Mesendoderm (in vitro differentiated cells): ENCODE measurements around the gene FLNB.

Source experiments
- DNase-seq: peaks from one replicate; pipeline ENCODE4 v3.0.0; 2013
- H2AK5ac ChIP-seq: 2 replicates; pipeline ENCODE4 v1.6.1; 2013; ENCODE audit warnings: low read length, inconsistent platforms
- H2BK120ac ChIP-seq: 2 replicates; pipeline ENCODE4 v1.6.1; 2013; ENCODE audit warnings: low read depth, mild to moderate bottlenecking, low read length, moderate library complexity, mixed read lengths
- H2BK15ac ChIP-seq: replicated peaks from 2 replicates; pipeline ENCODE4 v1.6.1; 2013; ENCODE audit warnings: low read depth, mild to moderate bottlenecking, moderate library complexity
- H2BK5ac ChIP-seq: 2 replicates; pipeline ENCODE4 v1.6.1; 2013; ENCODE audit warnings: low read length, inconsistent platforms
- H3K18ac ChIP-seq: 2 replicates; pipeline ENCODE4 v1.6.1; 2013; ENCODE audit warnings: mild to moderate bottlenecking, low read length, mixed read lengths
- H3K23ac ChIP-seq: one replicate; pipeline ENCODE4 v1.6.1; 2013; ENCODE audit warnings: low read length
- H3K27ac ChIP-seq: 2 replicates; pipeline ENCODE4 v1.5.1; 2013; ENCODE audit warnings: low read depth, mild to moderate bottlenecking, inconsistent platforms, low read length, moderate library complexity
- H3K27me3 ChIP-seq: 2 replicates; pipeline ENCODE4 v1.6.1; 2013; ENCODE audit warnings: low read length, control low read depth, mild to moderate bottlenecking, inconsistent platforms; ENCODE audit not compliant: insufficient read depth, poor library complexity
- H3K36me3 ChIP-seq: 2 replicates; pipeline ENCODE4 v1.6.1; 2013; ENCODE audit warnings: low read length, inconsistent platforms; ENCODE audit not compliant: control insufficient read depth, insufficient read depth
- H3K4ac ChIP-seq: one replicate; pipeline ENCODE4 v1.6.1; 2013; ENCODE audit warnings: low read depth, mild to moderate bottlenecking, low read length, moderate library complexity
- H3K4me1 ChIP-seq: 2 replicates; pipeline ENCODE4 v1.6.1; 2013; ENCODE audit warnings: low read depth, low read length, inconsistent platforms; ENCODE audit not compliant: control insufficient read depth
- H3K4me2 ChIP-seq: 2 replicates; pipeline ENCODE4 v1.6.1; 2013; ENCODE audit warnings: low read length
- H3K4me3 ChIP-seq: 2 replicates; pipeline ENCODE4 v1.5.1; 2013; ENCODE audit warnings: mild to moderate bottlenecking, low read length
- H3K56ac ChIP-seq: one replicate; pipeline ENCODE4 v1.6.1; 2013; ENCODE audit warnings: low read length
- H3K79me1 ChIP-seq: 2 replicates; pipeline ENCODE4 v1.6.1; 2013; ENCODE audit warnings: low read length, inconsistent platforms
- H3K79me2 ChIP-seq: 2 replicates; pipeline ENCODE4 v1.6.1; 2013; ENCODE audit warnings: mild to moderate bottlenecking, low read length; ENCODE audit not compliant: control insufficient read depth, insufficient read depth
- H3K9ac ChIP-seq: 2 replicates; pipeline ENCODE4 v1.6.1; 2013; ENCODE audit warnings: low read length, inconsistent platforms
- H4K5ac ChIP-seq: one replicate; pipeline ENCODE4 v1.6.1; 2013; ENCODE audit warnings: low read length
- H4K8ac ChIP-seq: one replicate; pipeline ENCODE4 v1.6.1; 2013; ENCODE audit warnings: low read depth, mild to moderate bottlenecking, control low read depth, low read length, moderate library complexity
- WGBS: extraction: QIAGEN DNeasy Blood & Tissue Kit; methylation state at CpG from one replicate; pipeline ENCODE4 v1.1.7; 2013; ENCODE audit warnings: low lambda C conversion rate, missing lambda C conversion rate; ENCODE audit not compliant: insufficient coverage; ENCODE audit errors: extremely low coverage; 5-methylcytosine and 5-hydroxymethylcytosine counted together

Gene FLNB

DNA sequence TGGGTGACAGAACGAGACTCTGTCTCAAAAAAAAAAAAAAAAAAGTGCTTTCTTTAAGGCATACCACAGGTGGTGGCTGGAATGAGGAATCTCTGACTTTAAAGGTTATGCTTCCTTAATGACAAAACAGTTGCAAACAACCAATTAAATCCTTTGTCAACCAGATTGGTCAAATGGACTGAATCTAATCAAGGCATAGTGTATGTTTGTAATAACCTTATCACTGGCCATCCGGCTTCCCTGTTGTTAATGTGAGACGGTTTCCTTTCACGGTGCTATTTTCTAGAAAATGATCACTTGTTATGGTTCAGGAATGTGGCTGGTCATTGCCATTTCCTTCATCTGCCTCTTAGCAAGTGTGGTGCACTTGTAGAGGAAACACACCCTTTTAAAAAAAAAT, 75.9 kb downstream of the FLNB start:
- Histone ChIP-seq H3K79me1 (peaks cover 7% of the 10 kb centered on the region), H3K4me3 (no peak overlapping the region), H3K23ac (no peak overlapping the region), H4K5ac (no peak overlapping the region), H3K36me3 (no peaks in the 10 kb centered on the region), H3K27me3 (no peaks in the 10 kb centered on the region), H3K9ac (no peak overlapping the region), H3K4ac (no peak overlapping the region), H3K4me2 (no peak overlapping the region), H2AK5ac (no peak overlapping the region), H3K79me2 (no peaks in the 10 kb centered on the region), H2BK15ac (no peak overlapping the region), H2BK120ac (no peak overlapping the region), H4K8ac (no peak overlapping the region), H3K27ac (no peak overlapping the region), H3K4me1 (no peaks in the 10 kb centered on the region), H3K56ac (no peak overlapping the region), H3K18ac (no peak overlapping the region), H2BK5ac (no peak overlapping the region)
- no peak for DNase-seq
- no CpG with 5 or more reads among the region's 4 CpGs for WGBS

DNA sequence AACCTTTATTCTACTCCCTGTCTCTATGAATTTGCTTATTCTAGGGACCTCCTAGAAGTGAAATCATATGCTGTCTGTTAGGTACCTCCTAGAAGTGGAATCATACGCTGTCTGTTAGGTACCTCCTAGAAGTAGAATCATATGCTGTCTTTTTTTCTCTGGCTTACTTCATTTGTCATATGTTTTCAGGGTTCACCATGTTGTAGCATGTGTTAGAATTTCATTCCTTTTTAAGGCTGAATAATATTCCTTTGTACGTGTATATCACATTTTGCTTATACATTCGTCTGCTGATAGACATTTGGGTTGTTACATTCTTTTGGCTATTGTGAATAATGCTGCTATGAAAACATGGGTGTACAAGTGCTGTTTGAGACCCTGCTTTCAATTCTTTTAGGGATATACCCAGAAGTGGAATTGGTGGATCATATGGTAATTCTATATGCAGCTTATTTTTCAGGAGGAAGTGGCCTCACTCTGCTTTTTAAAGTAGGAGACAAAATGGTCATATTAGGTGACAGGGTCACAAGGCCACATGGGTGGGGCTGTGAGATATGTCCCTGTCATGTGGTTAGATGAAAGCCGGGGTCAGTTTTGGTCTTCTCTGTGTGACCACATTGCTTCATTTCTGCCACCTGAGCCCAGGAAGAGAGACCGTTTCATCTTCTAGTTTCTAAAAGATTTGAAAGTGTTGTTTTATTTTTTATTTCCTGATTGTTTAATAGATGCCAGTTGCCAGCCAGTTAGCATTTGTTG, 76.7 kb downstream of the FLNB start:
- no peak overlapping the region for H4K8ac ChIP-seq
- no peak overlapping the region for H3K4ac ChIP-seq
- no peak overlapping the region for H4K5ac ChIP-seq
- no peak overlapping the region for H3K27ac ChIP-seq
- H3K4me1 ChIP-seq = no peaks in the 10 kb centered on the region
- DNase-seq = no peak
- no CpG with 5 or more reads among the region's 5 CpGs for WGBS
- H2BK120ac ChIP-seq = no peak overlapping the region
- no peaks in the 10 kb centered on the region for H3K36me3 ChIP-seq
- H3K79me1 ChIP-seq = peaks cover 7% of the 10 kb centered on the region
- H3K56ac ChIP-seq = no peak overlapping the region
- H3K4me2 ChIP-seq = no peak overlapping the region
- no peak overlapping the region for H3K4me3 ChIP-seq
- no peak overlapping the region for H2BK5ac ChIP-seq
- H3K9ac ChIP-seq = no peak overlapping the region
- H3K18ac ChIP-seq = no peak overlapping the region
- no peaks in the 10 kb centered on the region for H3K27me3 ChIP-seq
- no peak overlapping the region for H2AK5ac ChIP-seq
- H2BK15ac ChIP-seq = no peak overlapping the region
- no peaks in the 10 kb centered on the region for H3K79me2 ChIP-seq
- H3K23ac ChIP-seq = no peak overlapping the region

DNA sequence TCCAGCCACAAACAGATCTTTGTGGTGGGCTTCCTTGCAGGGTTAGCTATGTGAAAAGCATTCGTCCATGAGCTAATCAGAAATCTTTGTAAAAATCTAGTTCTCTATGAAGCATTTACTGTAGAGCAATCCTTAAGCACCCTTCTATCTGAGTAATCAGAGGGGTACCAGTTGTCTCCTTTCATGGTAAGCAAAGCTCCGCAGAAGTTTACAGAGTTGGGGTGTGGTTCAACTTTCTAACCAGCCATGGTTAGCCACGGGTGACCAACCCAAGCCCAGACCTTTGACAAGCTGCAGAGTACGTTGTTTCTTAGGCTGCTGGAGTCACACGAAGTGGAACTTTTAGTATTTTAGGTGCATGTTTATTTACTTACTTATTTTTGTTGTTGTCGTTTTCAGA, 77.4 kb downstream of the FLNB start:
- WGBS = no CpG with 5 or more reads among the region's 6 CpGs
- Histone ChIP-seq H3K9ac (no peak overlapping the region), H3K56ac (no peak overlapping the region), H2BK120ac (no peak overlapping the region), H3K27ac (no peak overlapping the region), H3K4ac (no peak overlapping the region), H3K79me1 (peaks cover 6% of the 10 kb centered on the region), H3K79me2 (no peaks in the 10 kb centered on the region), H2BK5ac (no peak overlapping the region), H3K4me3 (no peak overlapping the region), H3K4me1 (no peaks in the 10 kb centered on the region), H2AK5ac (no peak overlapping the region), H2BK15ac (no peak overlapping the region), H3K27me3 (no peaks in the 10 kb centered on the region), H4K5ac (no peak overlapping the region), H3K18ac (no peak overlapping the region), H3K4me2 (no peak overlapping the region), H3K36me3 (no peaks in the 10 kb centered on the region), H3K23ac (no peak overlapping the region), H4K8ac (no peak overlapping the region)
- DNase-seq = no peak

DNA sequence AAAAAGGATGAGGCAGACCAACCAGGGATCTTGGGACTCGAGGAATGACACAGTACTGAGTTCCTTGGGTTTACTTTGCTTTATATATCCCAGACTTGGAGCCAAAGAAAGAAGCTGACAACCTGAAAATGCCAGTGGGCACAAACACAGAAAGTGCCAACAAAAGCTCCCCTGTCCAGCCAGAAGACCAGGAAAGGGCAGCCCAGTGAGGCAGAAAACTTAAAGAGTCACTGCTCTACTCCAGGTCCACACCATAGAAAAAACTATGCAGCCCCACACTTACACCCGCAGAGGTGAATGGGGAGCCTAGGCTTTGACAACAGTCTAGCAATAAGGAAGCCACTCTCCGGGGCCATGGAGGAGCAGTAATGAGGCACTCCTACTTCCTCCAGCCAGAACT, 80.3 kb downstream of the FLNB start:
- no CpG with 5 or more reads among the region's 3 CpGs for WGBS
- no peak overlapping the region for H2BK15ac ChIP-seq
- H3K4me3 ChIP-seq = no peak overlapping the region
- H2AK5ac ChIP-seq = no peak overlapping the region
- no peak overlapping the region for H4K8ac ChIP-seq
- DNase-seq = no peak
- peaks cover 6% of the 10 kb centered on the region for H3K79me1 ChIP-seq
- H3K18ac ChIP-seq = no peak overlapping the region
- H3K56ac ChIP-seq = no peak overlapping the region
- H3K4me2 ChIP-seq = no peak overlapping the region
- H2BK5ac ChIP-seq = no peak overlapping the region
- no peaks in the 10 kb centered on the region for H3K36me3 ChIP-seq
- H3K9ac ChIP-seq = no peak overlapping the region
- H3K27ac ChIP-seq = no peak overlapping the region
- no peaks in the 10 kb centered on the region for H3K27me3 ChIP-seq
- no peaks in the 10 kb centered on the region for H3K4me1 ChIP-seq
- no peak overlapping the region for H3K4ac ChIP-seq
- H2BK120ac ChIP-seq = no peak overlapping the region
- no peak overlapping the region for H4K5ac ChIP-seq
- no peaks in the 10 kb centered on the region for H3K79me2 ChIP-seq
- H3K23ac ChIP-seq = no peak overlapping the region

DNA sequence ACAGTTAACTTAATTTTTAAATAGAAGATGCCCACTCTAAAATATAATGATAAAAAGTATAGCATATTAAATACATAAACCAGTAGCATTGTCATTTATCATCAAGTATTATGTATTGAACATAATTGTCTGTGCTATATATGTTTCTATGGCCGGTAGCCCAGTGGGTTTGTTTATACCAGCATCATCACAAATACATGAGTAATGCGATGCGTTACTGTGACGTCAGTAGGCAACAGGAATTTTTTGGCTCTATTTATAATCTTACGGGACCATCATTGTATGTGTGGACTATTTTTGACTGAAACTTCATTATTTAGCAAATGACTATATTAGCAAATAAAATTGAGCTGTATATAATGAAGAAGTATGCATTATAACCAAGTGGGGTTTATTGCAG, 82.1 kb downstream of the FLNB start:
- H2BK5ac ChIP-seq = no peak overlapping the region

DNA sequence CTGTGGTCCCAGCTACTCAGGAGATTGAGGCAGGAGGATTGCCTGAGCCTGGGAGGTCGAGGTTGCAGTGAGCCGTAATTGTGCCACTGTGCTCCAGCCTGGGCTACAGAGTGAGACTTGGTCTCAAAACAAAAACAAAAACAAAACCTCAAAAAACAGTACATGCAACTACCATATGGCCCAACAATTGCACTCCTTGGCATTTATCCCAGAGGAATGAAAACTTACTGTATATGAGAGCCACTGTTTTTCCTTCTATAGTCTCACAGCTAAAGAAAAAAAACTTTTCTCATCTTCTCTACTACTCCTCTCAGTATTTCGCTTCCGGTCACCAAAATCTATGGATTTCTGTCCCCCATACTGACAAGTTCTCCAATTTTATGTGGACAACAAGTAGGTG, 84.3 kb downstream of the FLNB start:
- no peak overlapping the region for H3K23ac ChIP-seq
- no peaks in the 10 kb centered on the region for H3K36me3 ChIP-seq
- no peak overlapping the region for H3K27ac ChIP-seq
- H3K9ac ChIP-seq = no peak overlapping the region
- peaks cover 4% of the 10 kb centered on the region for H3K79me1 ChIP-seq
- H4K8ac ChIP-seq = no peak overlapping the region
- no peak overlapping the region for H2BK120ac ChIP-seq
- DNase-seq = no peak
- no peaks in the 10 kb centered on the region for H3K4me1 ChIP-seq
- no peaks in the 10 kb centered on the region for H3K79me2 ChIP-seq
- no peak overlapping the region for H2BK15ac ChIP-seq
- no peak overlapping the region for H3K4me3 ChIP-seq
- no peak overlapping the region for H4K5ac ChIP-seq
- H3K27me3 ChIP-seq = no peaks in the 10 kb centered on the region
- H3K4me2 ChIP-seq = no peak overlapping the region
- WGBS = no CpG with 5 or more reads among the region's 4 CpGs
- H3K56ac ChIP-seq = no peak overlapping the region
- no peak overlapping the region for H2AK5ac ChIP-seq
- H2BK5ac ChIP-seq = no peak overlapping the region
- H3K4ac ChIP-seq = no peak overlapping the region
- no peak overlapping the region for H3K18ac ChIP-seq

More for the DNA sequence above, 82.1 kb downstream of the FLNB start:
- H4K5ac ChIP-seq = no peak overlapping the region
- H2AK5ac ChIP-seq = no peak overlapping the region
- H3K4ac ChIP-seq = no peak overlapping the region
- no peak overlapping the region for H3K9ac ChIP-seq
- no peak for DNase-seq
- H3K79me1 ChIP-seq = peaks cover 4% of the 10 kb centered on the region
- no peaks in the 10 kb centered on the region for H3K4me1 ChIP-seq
- H3K36me3 ChIP-seq = no peaks in the 10 kb centered on the region
- no peak overlapping the region for H3K56ac ChIP-seq
- H4K8ac ChIP-seq = no peak overlapping the region
- H3K27ac ChIP-seq = no peak overlapping the region
- no peak overlapping the region for H2BK120ac ChIP-seq
- no peak overlapping the region for H3K4me2 ChIP-seq
- no peak overlapping the region for H3K23ac ChIP-seq
- H3K4me3 ChIP-seq = no peak overlapping the region
- WGBS = no CpG with 5 or more reads among the region's 5 CpGs
- H3K18ac ChIP-seq = no peak overlapping the region
- no peak overlapping the region for H2BK15ac ChIP-seq
- no peaks in the 10 kb centered on the region for H3K27me3 ChIP-seq
- no peaks in the 10 kb centered on the region for H3K79me2 ChIP-seq
